HepG2 (cell line): ENCODE measurements around the gene PRSS36. TPM values are rescaled to one million over a fixed set of nuclear protein-coding genes. Genes with fewer than 3 reads are reported as not detected.
"Not testable (repeated sequence)": the region's sequence is repeated elsewhere in the genome, so short reads cannot be mapped to it uniquely, and the experiment has no call there.

Source experiments
- ATAC-seq: fragments of 200-7000 bp; cut with Tn5 transposase; 3 replicates; pipeline ENCODE4 v1.9.1; 2020; ENCODE audit warnings: mild to moderate bottlenecking, moderate library complexity
- BruUV-seq: library from RNA; stranded (reverse); fragments of 400-500 nt; replicated peaks from 2 replicates; lab custom pipeline; 2021; lab: Mats Ljungman, UMichigan
- CTCF ChIA-PET: fragments of 300-600 bp; formaldehyde crosslinking; extraction: SDS; loops from one replicate; lab custom pipeline; 2021; ENCODE audit warnings: low total read pairs, inconsistent platforms, low intra/inter-chr PET ratio; lab: Yijun Ruan, JAX
- POLR2A ChIA-PET: fragments of 350-600 bp; sonication (Branson Sonifier 250); formaldehyde crosslinking; loops from one replicate; lab custom pipeline; 2020; ENCODE audit warnings: antibody characterized with exemption, inconsistent platforms; lab: Yijun Ruan, JAX
- DNase-seq: peaks from one replicate; pipeline ENCODE4 v3.0.0-alpha.2; 2015; ENCODE audit warnings: low spot score
- FAIRE-seq: peaks from 3 replicates; lab custom pipeline; 2011; peaks lifted over from hg19 to GRCh38; lab: Jason Lieb, UNC
- H2AFZ ChIP-seq: one replicate; pipeline ENCODE4 v1.6.1; 2011; ENCODE audit warnings: low read length, inconsistent platforms
- H3K27ac ChIP-seq: fragments of 300-600 bp; 3 replicates; pipeline ENCODE4 v1.8.0; 2011; ENCODE audit warnings: mixed run types, mild to moderate bottlenecking, mixed read lengths, low read length, inconsistent platforms; ENCODE audit not compliant: insufficient read depth; ENCODE audit errors: extremely low read length
- H3K27me3 ChIP-seq, 2 experiments: fragments of 200-600 bp in 1 of 2; 2 replicates in 1 of 2; 3 replicates in 1 of 2; pipeline versions ENCODE4 v1.6.0 to v1.8.0; 2011; ENCODE audit warnings: low read length in 2 of 2, mild to moderate bottlenecking in 2 of 2, moderate library complexity in 2 of 2, inconsistent platforms in 1 of 2; ENCODE audit not compliant: insufficient read depth in 2 of 2, control insufficient read depth in 1 of 2
- H3K36me3 ChIP-seq, 2 experiments: fragments of 200-600 bp in 1 of 2; replicated peaks in 1 of 2; 2 replicates in 1 of 2; 3 replicates in 1 of 2; pipeline versions ENCODE4 v1.5.1 to v1.8.0; 2011; ENCODE audit warnings: low read length in 2 of 2, inconsistent platforms in 1 of 2; ENCODE audit not compliant: insufficient read depth in 2 of 2, control insufficient read depth in 1 of 2
- H3K4me1 ChIP-seq: 2 replicates; pipeline ENCODE4 v1.5.1; 2012; ENCODE audit warnings: low read length, inconsistent platforms; ENCODE audit not compliant: insufficient read depth
- H3K4me2 ChIP-seq: 2 replicates; pipeline ENCODE4 v1.6.0; 2011; ENCODE audit warnings: low read depth, low read length, inconsistent platforms
- H3K4me3 ChIP-seq, 3 experiments: fragments of 200-600 bp in 1 of 3; sonication (generic), shearing (Covaris generic) in 1 of 3; replicated peaks in 1 of 3; 2 replicates each; pipeline ENCODE4 v1.5.1; 2011 to 2016; ENCODE audit warnings: low read length in 3 of 3, inconsistent platforms in 2 of 3, low read depth in 2 of 3, mild to moderate bottlenecking in 2 of 3, control low read depth in 1 of 3, mixed read lengths in 1 of 3; ENCODE audit not compliant: insufficient read depth in 1 of 3
- H3K79me2 ChIP-seq: one replicate; pipeline ENCODE4 v1.6.1; 2011; ENCODE audit warnings: low read length, inconsistent platforms; ENCODE audit not compliant: insufficient read depth
- H3K9ac ChIP-seq: 2 replicates; pipeline ENCODE4 v1.6.0; 2011; ENCODE audit warnings: mild to moderate bottlenecking, low read depth, low read length, inconsistent platforms; ENCODE audit not compliant: insufficient read depth
- H3K9me3 ChIP-seq: 2 replicates; pipeline ENCODE4 v1.5.1; 2012; ENCODE audit warnings: mild to moderate bottlenecking, low read length
- H4K20me1 ChIP-seq: 2 replicates; pipeline ENCODE4 v1.6.0; 2011; ENCODE audit warnings: inconsistent platforms, mild to moderate bottlenecking, low read length, moderate library complexity; ENCODE audit not compliant: insufficient read depth
- CEBPB ChIP-seq: IDR thresholded peaks from 2 replicates; pipeline ENCODE4 v1.6.1; 2011; ENCODE audit warnings: low read depth, low read length, improper control_type of control experiment, borderline replicate concordance
- KDM1A ChIP-seq: IDR thresholded peaks from 2 replicates; pipeline ENCODE4 v1.6.1; 2016; ENCODE audit warnings: missing compliant biosample characterization
- ZMYM3 ChIP-seq: sonication (generic); formaldehyde crosslinking; IDR thresholded peaks from 2 replicates; pipeline ENCODE4 v1.5.1; 2020; ENCODE audit warnings: mild to moderate bottlenecking, missing genetic modification reagents
- ZNF441 ChIP-seq: sonication (generic); formaldehyde crosslinking; IDR thresholded peaks from 2 replicates; pipeline ENCODE4 v1.7.0; 2021; ENCODE audit warnings: missing genetic modification reagents, borderline replicate concordance
- ZNF770 ChIP-seq: sonication (generic); formaldehyde crosslinking; IDR thresholded peaks from 2 replicates; pipeline ENCODE4 v1.5.0; 2020; ENCODE audit warnings: mild to moderate bottlenecking, missing genetic modification reagents
- WGBS: methylation state at CpG from one replicate; pipeline ENCODE4 v1.1.6; 2017; ENCODE audit warnings: low lambda C conversion rate; 5-methylcytosine and 5-hydroxymethylcytosine counted together
- in situ Hi-C: cut with HindIII; loops from 2 replicates; pipeline ENCODE4 v1.10.0; 2017; ENCODE audit warnings: low pct_unique_long_range_greater_than_20kb; ENCODE audit not compliant: extremely low pct_ligation_motif_present
- intact Hi-C: fragments of 100-400 bp; cut with micrococcal nuclease; formaldehyde crosslinking; loops from one replicate; pipeline ENCODE4 v1.10.0; 2022; ENCODE audit not compliant: unreplicated experiment
- polyA plus RNA-seq, 8 experiments: library from polyadenylated mRNA; depleted of rRNA in 3 of 8; stranded (reverse) in 7 of 8; unstranded in 1 of 8; fragments of >200 nt; fragmentation: Illumina TruSeq in 4 of 8; extraction: Trizol in 4 of 8; gene quantifications; 2 replicates each; pipeline versions ENCODE4 v1.2.1 to v1.2.3, GENCODE V29; 2011 to 2016; ENCODE audit warnings: low read depth in 4 of 8, missing spikeins in 1 of 8, mixed read lengths in 1 of 8; ENCODE audit not compliant: insufficient read depth in 1 of 8
- total RNA-seq, 5 experiments: library from RNA; depleted of rRNA; stranded (reverse); fragments of >200 nt; fragmentation: Illumina TruSeq; extraction: Trizol; gene quantifications; 2 replicates each; pipeline ENCODE4 v1.2.3, GENCODE V29; 2016; ENCODE audit warnings: low read depth in 1 of 5

The PRSS36 gene
- total and polyA plus RNA-seq, 2 of the 13 experiments (the other 11 are each of a cell fraction or from before 2014, with no cell fraction given): 1.5 to 2.1 TPM

GRCh38 chr16:31136822-31137499 is 12.9 kb downstream of the PRSS36 start:
- H3K9me3 ChIP-seq, H3K4me2 ChIP-seq, H2AFZ ChIP-seq, intact Hi-C loops, FAIRE-seq, H3K9ac ChIP-seq, BruUV-seq, ATAC-seq, DNase-seq, H4K20me1 ChIP-seq, H3K36me3 ChIP-seq, H3K79me2 ChIP-seq, H3K4me3 ChIP-seq, H3K27ac ChIP-seq, H3K27me3 ChIP-seq, CTCF ChIA-PET, in situ Hi-C loops: not testable (repeated sequence)
- 0 out of 2 replicates have a peak, but pooled peaks have one; percentile 22 for TF ChIP-seq ZMYM3 (CRISPR knock-in tag)
- peak; percentile 20; the same call in 1 of the 2 replicates for TF ChIP-seq KDM1A (CRISPR knock-in tag)
- TF ChIP-seq ZNF770 (CRISPR knock-in tag): peak; percentile 71
- TF ChIP-seq CEBPB: peak; percentile 27; the same call in 1 of the 2 replicates
- peak; percentile 96 for TF ChIP-seq ZNF441 (CRISPR knock-in tag)
- 55% methylated on average over 20 of the region's 20 CpGs for WGBS
- peaks cover 68% of the 10 kb centered on the region for H3K4me1 ChIP-seq
- POLR2A ChIA-PET: interaction anchor here (1.6 to 11.4 kb wide), 2 partner anchors 16 to 44 kb away, joined by 4 to 275 read pairs; partner anchors contain the start of gene KAT8
